Measurements from ENCODE around the gene GNA15.
A peak's percentile ranks its signal among the peaks of the same experiment; 100 is the strongest.
"Not testable (repeated sequence)": the region's sequence is repeated elsewhere in the genome, so short reads cannot be mapped to it uniquely, and the experiment has no call there.

GNA15 gene, protein sequence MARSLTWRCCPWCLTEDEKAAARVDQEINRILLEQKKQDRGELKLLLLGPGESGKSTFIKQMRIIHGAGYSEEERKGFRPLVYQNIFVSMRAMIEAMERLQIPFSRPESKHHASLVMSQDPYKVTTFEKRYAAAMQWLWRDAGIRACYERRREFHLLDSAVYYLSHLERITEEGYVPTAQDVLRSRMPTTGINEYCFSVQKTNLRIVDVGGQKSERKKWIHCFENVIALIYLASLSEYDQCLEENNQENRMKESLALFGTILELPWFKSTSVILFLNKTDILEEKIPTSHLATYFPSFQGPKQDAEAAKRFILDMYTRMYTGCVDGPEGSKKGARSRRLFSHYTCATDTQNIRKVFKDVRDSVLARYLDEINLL

DNA sequence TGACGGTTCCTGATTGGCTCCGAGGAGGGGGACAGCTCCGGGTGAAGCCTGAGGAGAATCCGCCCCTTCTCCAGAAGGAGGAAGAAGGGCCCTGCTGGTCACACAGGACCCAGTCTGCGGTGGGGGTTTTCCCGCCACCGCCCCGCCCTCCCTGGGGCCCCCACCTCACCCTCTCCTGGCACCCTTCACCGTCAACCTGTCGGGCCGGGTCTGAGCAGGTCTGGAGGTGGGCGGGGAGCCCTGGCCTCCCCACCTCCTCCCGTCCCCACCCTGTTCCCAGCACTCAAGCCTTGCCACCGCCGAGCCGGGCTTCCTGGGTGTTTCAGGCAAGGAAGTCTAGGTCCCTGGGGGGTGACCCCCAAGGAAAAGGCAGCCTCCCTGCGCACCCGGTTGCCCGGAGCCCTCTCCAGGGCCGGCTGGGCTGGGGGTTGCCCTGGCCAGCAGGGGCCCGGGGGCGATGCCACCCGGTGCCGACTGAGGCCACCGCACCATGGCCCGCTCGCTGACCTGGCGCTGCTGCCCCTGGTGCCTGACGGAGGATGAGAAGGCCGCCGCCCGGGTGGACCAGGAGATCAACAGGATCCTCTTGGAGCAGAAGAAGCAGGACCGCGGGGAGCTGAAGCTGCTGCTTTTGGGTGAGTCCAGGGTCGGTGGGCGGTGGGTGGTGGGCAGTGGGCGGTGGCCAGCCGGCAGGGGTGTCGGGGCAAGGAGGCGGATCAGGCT, at the start of gene GNA15:
Gene GNA15 (plus strand): TSS at position 73 of the 723 bp plus-strand sequence. CDS start 418 bp downstream, at position 491.
- DNase-seq = peak; percentile 61

DNA sequence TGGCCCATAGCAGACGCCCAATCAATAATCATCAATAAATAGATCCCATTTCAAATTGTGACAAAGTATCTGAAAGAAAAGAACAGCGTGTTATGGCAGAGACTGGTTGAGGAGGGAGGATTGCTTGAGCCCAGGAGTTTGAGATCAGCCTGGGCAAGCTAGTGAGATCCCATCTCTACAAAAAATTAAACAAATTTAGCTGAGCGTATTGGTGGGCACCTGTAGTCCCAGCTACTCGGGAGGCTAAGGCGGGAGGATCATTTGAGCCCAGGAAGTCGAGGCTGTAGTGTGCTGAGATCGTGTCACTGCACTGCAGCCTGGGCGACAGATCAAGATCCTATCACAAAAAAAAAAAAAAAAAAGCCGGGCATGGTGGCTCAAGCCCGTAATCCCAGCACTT, 48.1 kb upstream of the GNA15 start:
- no peak for DNase-seq

DNA sequence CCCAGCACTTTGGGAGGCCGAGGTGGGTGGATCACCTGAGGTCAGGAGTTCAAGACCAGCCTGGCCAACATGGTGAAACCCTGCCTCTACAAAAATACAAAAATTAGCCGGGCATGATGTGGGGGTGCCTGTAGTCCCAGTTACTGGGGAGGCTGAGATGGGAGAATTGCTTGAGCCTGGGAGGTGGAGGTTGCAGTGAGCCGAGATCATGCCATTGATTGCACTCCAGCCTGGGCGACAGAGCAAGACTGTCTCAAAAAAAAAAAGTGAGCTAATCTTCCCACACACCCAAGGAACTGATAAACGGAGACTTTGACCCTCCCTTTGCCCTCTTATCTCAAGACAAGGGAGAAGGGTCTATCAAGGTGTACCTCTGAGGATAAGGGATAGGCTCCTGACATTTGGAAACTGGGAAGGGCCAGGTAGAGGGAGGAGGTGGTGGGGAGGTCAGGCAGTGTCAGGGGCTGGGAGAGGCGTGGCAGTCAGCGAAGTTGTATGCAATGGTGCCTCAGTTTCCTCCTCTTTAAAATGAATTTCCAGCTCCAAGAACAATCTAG, 46.5 kb upstream of the GNA15 start:
- DNase-seq = not testable (repeated sequence)

DNA sequence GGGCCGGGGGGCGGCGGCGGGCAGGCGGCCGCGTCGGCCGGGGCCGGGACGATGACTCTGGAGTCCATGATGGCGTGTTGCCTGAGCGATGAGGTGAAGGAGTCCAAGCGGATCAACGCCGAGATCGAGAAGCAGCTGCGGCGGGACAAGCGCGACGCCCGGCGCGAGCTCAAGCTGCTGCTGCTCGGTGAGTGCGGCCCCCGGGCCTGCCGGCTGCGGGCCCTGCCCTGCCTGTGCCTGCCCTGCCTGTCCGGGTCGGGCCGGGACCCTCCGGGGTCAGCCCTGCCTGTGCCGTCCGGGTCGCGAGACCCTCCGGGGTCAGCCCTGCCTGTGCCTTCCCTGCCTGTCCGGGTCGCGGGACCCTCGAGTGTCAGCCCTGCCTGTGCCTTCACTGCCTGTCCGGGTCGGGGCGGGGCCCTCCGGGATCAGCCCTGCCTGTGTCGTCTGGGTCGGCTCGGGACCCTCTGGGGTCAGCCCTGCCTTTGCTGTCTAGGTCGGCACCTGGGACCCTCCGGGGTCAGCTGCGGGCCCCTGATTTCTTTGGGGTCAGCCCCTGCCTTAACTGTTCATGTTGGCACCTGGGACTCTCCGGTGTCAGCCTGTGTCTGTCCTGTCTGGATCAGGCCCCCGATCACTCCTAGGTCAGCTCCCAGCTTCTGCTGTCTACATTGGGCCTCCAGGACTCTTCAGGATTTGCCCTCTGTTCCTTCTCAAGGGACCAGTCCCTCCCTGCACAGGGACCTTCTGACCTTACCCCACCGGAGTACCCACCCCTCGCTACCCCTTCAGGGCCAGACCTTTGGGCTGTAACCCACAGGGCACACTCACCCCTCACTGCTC, 41.0 kb upstream of the GNA15 start:
- peak; percentile 57 for DNase-seq

DNA sequence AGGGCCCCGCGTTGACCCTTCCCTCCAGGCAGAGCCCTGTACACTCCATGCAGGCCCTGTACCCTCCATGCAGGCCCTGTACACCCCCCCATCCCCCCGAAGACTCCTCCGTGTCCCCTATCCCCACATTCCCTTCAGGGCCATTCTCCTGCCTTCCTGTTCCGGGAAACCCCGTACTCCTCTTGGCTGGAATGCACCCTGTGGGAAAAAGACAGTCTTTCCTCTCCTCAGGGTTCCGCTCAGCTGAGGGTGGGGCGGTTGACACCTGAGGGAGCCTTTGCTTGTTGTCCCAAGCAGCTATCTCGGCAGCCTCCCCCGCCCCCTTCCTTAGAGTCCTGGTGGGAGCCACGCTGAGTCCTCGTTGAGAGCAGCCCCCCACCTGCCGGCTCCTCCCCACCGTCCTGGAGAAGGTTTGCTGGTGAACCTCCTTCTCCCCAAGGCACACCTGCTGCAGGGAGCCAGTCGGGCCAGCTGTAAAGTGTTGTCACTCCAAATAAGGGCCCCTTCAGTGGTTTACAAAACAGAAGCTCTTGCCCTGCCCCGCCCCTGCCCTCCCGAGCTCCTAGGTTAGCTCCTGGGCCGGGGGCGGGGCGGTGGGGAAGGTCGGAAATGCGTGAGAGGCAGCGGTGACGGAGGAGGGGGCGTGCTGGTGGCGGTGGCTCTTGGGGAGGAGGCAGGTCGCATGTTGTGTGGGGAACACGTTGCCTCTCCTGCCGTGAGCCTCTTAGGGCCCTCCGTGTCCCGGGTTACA, 40.2 kb upstream of the GNA15 start:
- DNase-seq = peak; percentile 58

DNA sequence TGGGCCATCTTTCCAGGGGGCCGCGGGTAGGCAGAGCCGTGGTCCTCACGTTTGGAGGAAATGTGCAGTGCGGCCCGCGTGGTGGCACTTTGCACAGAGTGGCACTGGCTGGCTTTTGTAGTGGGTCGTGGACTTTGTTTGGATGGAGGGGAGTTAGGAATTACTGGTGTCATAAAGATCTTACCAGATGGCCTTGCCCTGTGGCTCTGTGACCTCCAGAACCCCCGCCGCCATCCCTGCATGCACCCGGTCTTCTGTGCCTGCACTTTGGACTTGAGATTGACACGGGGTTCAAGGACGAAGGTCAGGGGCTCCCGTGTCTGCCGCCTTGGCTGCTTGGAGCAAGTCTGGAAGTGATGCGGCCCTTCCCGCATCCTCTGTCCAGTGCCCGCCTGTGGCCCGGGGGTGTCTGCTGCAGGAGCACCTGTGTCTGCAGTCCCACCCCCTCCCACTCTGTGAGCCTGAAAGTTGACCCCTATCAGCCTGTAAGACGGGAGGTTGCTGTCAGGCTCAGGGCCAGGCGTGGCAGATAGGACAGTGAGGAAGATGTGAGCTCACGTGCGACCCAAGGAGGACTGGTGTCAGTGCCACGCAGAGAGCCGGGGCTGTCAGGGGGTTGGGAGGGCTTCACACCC, 39.4 kb upstream of the GNA15 start:
- DNase-seq = no peak

DNA sequence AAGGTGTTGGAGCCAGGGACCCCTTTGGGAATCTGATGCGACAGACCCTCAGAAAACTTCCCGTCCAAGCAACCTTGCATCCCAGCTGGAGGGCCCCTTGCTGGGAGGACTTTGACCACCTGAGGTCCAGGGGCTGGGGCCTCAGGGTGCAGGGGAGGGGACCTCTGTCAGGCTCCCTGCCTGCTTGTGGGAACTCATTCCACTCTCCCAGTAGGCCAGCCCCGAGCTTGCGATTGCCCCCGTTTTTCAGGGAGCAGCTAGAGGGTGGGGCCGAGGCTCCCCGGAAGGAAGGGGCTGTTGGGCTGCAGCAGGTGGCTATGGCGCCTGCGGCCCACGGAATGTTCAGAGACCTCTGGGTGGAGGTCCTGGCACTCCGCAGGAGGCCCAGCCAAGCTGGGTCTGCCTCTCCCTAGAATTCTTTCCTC, 38.9 kb upstream of the GNA15 start:
- no peak for DNase-seq

DNA sequence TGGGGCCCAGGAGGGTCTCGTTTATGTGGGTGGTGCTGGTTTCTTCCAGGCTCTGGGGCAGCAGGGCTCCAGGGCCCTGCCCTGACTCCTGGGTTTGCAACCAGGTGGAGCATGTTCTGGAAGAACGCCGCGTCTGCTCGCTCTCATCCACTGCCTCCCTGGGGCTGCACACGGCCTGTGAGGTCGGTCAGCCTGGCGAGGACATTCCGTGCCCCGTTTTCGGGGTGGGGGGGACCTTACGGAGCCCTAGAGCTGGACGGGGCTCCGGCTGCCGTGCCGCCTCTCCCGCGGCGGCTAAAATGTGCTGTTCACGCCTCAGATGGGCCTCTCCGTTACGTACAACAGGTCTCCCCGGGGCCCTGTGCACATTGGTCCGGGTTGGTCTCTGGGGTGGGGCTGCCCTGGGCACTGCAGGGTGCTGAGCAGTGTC, 38.4 kb upstream of the GNA15 start:
- no peak for DNase-seq

DNA sequence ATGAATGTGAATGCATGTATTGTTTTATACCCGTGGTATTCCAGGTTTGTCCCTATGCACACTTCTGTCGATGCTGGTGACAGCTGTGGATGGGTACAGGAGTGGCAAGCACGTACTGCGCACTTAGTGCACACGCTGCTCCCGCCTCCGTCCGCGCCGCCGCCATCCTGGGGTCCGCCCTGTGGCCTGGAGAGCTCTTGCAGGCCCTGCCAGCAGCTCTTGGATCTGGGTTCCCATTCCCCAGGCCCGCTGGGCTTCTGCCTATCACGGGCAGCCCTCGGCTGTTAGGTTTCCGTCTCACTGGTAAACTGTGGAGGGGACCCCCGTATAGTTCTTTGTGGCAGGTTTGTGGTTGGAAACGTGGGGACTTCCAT, 37.7 kb upstream of the GNA15 start:
- DNase-seq = no peak

DNA sequence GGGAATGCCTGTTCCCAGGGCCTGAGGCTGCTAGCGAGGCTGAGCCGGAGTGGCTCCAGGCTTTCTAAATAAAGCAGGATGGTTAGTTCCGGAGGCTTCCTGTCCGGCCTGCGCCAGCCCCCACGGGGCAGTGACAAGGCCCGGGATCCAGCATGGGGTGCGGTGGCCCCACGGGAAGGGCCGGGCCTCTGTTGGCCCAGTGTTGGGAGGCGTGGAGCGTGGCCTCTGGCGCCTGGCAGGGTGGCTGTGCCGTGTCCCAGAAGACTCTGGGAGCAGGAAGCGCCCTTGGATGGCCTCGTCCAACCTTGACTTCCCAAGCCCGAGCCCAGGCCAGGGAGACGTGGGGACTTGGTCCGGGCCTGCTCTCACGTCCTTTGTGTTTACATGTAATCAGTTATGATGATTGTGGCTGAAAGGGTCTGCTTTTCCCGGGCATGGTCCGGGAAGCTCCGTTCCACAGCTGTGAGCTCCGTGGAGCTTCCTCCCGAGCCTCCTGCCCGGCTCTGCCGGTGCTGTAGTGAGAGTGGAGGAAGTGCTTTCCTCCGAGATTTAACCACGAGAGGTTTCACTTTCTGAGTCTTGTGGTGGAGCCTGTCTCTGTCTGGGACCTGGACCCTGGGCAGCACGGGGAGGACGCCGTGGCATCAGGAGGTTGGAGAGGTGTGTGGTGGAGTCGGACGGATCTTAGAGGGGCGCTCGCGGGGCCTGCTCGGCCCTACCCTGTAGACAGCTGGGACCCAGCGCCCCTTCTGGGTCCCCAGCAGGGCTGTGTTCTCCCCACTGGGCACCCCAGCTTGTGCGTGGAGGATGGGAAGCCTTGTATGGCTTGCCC, 37.1 kb upstream of the GNA15 start:
- no peak for DNase-seq

DNA sequence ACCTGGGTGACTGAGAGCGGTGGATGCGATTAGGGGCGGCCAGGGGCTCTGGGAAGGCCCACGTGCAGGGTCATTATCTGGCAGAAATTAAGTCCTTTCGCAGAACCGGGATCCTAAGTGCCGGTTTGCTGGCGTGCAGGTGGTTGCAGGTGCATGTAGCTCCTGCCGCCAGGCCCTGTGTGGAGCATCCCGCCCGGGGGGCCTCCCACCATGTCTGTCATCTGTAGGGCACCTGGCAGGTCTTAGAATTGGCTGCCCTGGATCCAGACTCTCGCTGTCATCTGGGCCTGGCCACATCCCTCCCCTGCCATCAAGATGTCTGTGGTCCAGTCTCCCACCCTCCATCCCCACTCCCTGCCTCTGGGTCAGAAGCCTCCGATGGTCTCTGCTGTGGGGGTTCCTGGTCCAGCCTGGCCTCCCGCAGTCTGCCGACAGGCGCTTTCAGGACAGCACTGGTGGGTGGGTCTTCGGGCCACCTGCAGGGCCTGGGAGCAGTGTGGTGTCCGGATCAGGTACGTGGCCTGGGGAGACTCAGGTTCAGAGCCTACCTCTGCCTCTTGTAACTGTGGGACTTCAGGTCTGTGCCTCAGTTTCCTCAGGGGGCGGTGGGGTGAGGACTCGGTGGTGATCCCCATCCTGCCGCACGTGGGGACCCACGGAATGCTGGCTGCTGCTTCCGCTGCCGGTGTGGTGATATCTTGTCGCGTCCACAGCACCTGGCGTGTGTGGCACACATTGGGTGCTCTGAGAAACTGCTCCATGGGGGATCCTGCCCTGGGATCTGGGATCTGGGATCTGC, 36.3 kb upstream of the GNA15 start:
- DNase-seq = no peak

DNA sequence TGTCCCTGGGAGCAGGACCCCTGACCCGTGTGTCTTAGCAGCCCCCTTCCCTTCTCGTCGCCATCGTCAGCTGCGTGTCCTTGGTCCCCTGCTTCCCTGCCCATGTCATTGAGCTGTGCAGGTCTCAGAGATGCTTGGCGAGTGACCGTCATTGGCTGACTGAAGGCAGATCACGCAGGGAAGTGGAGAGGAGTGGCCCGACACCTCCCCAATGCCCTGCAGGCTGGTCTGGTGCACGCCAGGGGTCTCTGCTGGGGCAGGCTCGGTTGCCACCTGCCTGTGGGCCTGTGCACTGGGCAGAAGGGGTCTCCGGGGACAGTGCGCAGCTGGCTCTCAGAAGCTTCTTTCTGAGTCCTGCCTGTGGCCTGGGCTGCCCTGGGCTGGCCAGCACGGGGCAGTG, 35.5 kb upstream of the GNA15 start:
- DNase-seq = no peak

DNA sequence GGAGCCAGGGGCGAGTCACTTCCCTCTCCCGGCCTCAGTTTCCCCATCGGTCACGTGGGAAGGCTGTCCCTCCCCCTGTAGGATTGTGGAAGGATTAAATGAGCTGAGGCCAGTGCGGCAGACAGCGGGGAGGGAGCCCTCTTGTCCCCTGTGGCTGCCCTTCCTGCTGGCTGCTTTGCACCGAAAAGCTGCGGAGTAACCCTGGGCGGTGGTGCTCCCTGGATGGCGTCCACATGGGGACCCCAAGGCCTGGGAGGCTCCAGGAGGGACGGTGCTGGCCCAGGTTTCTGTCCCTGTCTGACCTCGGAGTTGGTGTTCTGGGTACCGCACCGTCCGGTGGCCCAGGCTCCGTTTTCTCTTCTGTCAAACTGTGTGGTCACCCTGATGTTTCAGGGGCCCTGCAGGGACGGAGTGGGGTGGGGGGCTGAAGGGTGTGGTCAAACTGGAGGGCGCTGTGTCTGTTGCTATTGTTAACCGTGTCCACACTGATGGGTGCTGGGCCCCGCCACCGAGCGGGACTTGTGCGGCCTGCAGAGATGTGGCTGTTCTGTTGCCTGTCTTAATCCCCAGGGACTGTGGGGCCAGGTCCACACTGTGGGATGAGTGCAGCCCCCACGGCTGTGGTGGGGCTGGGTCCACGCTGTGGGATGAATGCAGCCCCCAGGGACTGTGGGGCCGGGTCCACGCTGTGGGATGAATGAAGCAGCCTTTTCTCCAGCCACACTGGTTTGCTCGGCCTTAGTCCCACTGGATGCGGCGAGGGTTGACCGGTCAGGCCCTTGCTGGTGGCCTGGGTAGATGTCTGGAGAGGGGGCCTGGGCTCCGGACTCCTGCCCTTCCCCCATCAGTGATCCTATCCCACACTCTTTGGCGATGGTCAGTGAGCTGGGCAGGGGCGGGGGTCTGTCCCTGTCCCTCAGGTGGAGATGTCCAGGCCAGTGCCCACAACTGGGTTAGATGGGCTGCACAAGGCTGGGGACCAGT, 34.8 kb upstream of the GNA15 start:
- DNase-seq = no peak

DNA sequence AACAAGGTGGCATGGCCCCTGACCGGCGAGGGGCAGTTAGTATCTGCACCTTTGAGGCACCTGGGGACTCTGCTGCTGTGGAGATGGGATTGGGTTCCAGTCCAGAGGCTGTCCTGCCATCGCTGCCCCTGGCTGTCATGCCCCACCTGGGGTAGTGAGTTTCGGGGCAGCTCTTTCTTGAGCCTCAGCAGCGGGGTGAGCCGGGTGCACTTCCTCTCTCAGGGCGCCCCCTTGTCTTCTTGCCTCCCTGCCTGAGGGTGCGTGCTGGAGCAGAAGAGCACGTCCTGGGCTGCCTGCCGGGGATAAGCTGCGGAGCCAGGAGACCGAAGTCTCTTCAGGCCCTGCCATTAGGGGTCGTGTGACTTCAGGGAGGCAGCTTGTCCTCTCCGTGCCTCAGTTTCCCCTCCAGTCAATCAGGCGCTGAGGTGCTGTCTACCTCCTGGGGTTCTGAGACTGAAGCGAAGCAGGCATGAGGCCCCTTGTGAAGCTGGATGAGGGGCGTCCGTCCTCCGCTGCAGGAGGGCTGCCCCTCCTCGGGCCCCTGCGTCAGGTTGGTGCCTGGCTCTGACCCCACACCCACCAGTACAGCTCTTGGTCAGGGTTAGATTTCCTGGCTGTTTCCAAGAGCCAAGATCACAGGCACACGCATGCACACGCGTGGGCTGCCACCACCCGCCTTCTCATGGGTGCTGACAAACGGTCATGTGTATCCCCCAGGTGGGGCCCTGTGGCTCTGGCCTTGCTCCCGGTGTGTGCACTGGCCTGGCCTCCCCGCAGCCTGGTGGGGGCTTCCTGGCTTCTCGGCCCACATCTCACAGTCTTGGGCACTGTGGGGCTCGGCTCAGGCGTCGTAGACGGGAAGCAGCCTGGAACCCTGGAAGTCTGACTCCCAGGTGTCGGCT, 33.3 kb upstream of the GNA15 start:
- DNase-seq = no peak

DNA sequence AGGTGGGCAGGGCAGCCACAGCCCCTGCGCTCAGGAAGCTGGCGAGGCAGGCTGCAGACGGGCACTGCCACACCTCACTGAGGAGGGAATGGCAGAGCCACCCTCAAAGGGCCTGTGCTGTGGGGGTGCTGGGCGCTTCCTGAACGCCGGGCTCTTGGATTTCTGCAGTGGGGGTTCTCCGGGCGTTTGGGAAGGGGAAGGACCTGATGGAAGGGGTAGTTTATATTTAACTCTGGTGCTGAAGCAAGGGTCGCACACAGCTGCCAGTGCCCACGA, 31.2 kb upstream of the GNA15 start:
- DNase-seq = no peak

DNA sequence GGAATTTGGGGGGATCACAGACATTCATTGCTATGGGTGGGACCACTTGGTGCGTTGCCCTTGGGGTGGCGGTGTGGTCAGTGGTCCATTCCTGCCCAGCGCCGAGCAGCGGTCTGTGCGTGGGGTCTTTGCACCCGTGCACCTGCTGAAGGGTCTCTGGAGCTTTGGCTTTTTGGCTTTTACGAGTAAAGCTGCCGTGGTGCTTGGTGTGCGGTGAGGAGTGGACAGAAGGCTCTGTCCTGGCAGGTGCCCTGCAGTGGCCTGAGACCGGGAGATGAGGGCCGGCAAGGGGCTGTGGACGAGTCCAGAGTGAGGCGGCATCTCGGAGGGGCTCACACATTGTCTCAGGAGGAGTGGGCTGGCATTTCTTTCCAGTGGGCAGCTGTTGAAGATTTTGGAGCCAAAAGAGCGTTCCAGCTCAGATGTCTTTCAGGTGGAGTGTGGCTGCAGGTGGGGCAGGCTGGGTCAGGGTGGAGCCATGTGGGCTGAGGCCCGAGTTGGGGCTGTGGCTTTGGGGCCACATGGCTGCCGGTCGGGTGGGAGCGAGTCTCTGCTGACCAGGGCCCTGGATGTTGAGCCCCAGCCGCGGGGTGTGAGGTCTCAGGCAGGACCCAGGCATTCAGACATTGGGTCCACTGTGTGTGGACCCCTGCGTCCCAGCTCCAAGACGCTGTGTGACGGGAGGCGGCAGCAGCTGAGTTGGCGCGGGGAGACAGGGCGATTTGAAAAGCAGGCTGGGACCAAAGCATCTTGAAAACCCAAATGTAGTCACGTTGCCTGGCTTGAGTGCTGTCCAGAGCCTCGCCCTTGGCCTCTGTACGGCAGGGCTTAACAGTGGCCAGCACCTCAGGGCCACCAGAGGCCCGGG, 30.0 kb upstream of the GNA15 start:
- DNase-seq = no peak
